SK-N-SH (cell line): ENCODE data around the gene SMC1B. TPM values are rescaled to one million over a fixed set of nuclear protein-coding genes. Genes with fewer than 3 reads are reported as not detected.

Experiments used
- CTCF ChIA-PET: fragments of 300-600, 350-600 bp; formaldehyde crosslinking; extraction: SDS; loops from one replicate; lab custom pipeline; 2021; lab: Yijun Ruan, JAX
- POLR2A ChIA-PET: fragments of 350-600 bp; sonication (Branson Sonifier 250); formaldehyde crosslinking; extraction: SDS; loops from one replicate; lab custom pipeline; 2020; ENCODE audit warnings: antibody characterized with exemption, inconsistent platforms; lab: Yijun Ruan, JAX
- DNase-seq: peaks from one replicate; pipeline ENCODE4 v3.0.0; 2012
- H2AFZ ChIP-seq: fragments of 200-600 bp; sonication (generic); 2 replicates; pipeline ENCODE4 v1.8.1; 2016; ENCODE audit warnings: antibody characterized with exemption, mild to moderate bottlenecking, low read depth
- H3F3A ChIP-seq: fragments of 200-600 bp; sonication (generic); replicated peaks from 2 replicates; pipeline ENCODE3; 2016; ENCODE audit warnings: antibody characterized with exemption, mild to moderate bottlenecking; ENCODE audit not compliant: insufficient read depth
- H3K27ac ChIP-seq, 2 experiments: fragments of 200-500 bp in 1 of 2; fragments of 200-600 bp in 1 of 2; sonication (Bioruptor generic) in 1 of 2; sonication (generic), shearing (Covaris generic) in 1 of 2; 2 replicates each; pipeline versions ENCODE4 v1.5.1 to v1.6.1; 2014 to 2016; ENCODE audit warnings: low read depth in 2 of 2, inconsistent platforms in 1 of 2, low read length in 1 of 2, mild to moderate bottlenecking in 1 of 2, mixed read lengths in 1 of 2
- H3K27me3 ChIP-seq: fragments of 200-600 bp; sonication (generic), shearing (Covaris generic); 2 replicates; pipeline ENCODE4 v1.6.1; 2016; ENCODE audit warnings: mixed run types; ENCODE audit not compliant: insufficient read depth
- H3K36me3 ChIP-seq, 2 experiments: fragments of 200-500 bp in 1 of 2; fragments of 200-600 bp in 1 of 2; sonication (Bioruptor generic) in 1 of 2; sonication (generic) in 1 of 2; replicated peaks in 1 of 2; 2 replicates each; pipeline versions ENCODE3 to v1.5.1; 2014 to 2016; ENCODE audit warnings: low read length in 1 of 2, mild to moderate bottlenecking in 1 of 2; ENCODE audit not compliant: insufficient read depth in 2 of 2, control insufficient read depth in 1 of 2
- H3K4me1 ChIP-seq, 2 experiments: fragments of 200-500 bp in 1 of 2; fragments of 200-600 bp in 1 of 2; sonication (Bioruptor generic) in 1 of 2; sonication (generic), shearing (Covaris generic) in 1 of 2; 2 replicates each; pipeline versions ENCODE4 v1.5.1 to v1.6.1; 2014 to 2016; ENCODE audit warnings: low read depth in 1 of 2, low read length in 1 of 2, mixed run types in 1 of 2; ENCODE audit not compliant: insufficient read depth in 2 of 2, control insufficient read depth in 1 of 2
- H3K4me2 ChIP-seq: fragments of 200-600 bp; sonication (generic), shearing (Covaris generic); 2 replicates; pipeline ENCODE4 v1.6.1; 2017; ENCODE audit warnings: mixed run types
- H3K4me3 ChIP-seq, 2 experiments: fragments of 200-500 bp in 1 of 2; fragments of 200-600 bp in 1 of 2; sonication (Bioruptor generic) in 1 of 2; sonication (generic), shearing (Covaris generic) in 1 of 2; 2 replicates each; pipeline versions ENCODE4 v1.5.1 to v1.8.1; 2014 to 2016; ENCODE audit warnings: low read depth in 2 of 2, inconsistent platforms in 1 of 2, low read length in 1 of 2, mild to moderate bottlenecking in 1 of 2, mixed read lengths in 1 of 2, moderate library complexity in 1 of 2
- H3K79me2 ChIP-seq: fragments of 200-600 bp; sonication (generic); 2 replicates; pipeline ENCODE4 v1.8.1; 2017; ENCODE audit warnings: mild to moderate bottlenecking; ENCODE audit not compliant: insufficient read depth
- H3K9ac ChIP-seq: fragments of 200-600 bp; sonication (generic); 2 replicates; pipeline ENCODE4 v1.6.1; 2017; ENCODE audit warnings: mixed run types
- H3K9me2 ChIP-seq: fragments of 200-600 bp; sonication (generic); 2 replicates; pipeline ENCODE4 v1.6.1; 2017; ENCODE audit warnings: mixed run types
- H3K9me3 ChIP-seq: fragments of 200-600 bp; sonication (generic); 2 replicates; pipeline ENCODE4 v1.6.1; 2017; ENCODE audit warnings: mixed run types, mild to moderate bottlenecking, moderate library complexity
- H4K20me1 ChIP-seq: fragments of 200-600 bp; sonication (generic); 2 replicates; pipeline ENCODE4 v1.6.1; 2017; ENCODE audit warnings: mild to moderate bottlenecking, mixed run types; ENCODE audit not compliant: insufficient read depth
- EZH2phosphoT487 ChIP-seq: fragments of 200-600 bp; sonication (generic); IDR thresholded peaks from 2 replicates; pipeline ENCODE4 v1.6.1; 2017; ENCODE audit warnings: low read depth, mixed run types, mild to moderate bottlenecking, antibody characterized with exemption, moderate library complexity, borderline replicate concordance
- IRF3 ChIP-seq: fragments of 150-350 bp; IDR thresholded peaks from 2 replicates; pipeline ENCODE4 v1.6.1; 2016; ENCODE audit warnings: mild to moderate bottlenecking, low read depth, low read length
- JUND ChIP-seq: IDR thresholded peaks from 2 replicates; pipeline ENCODE4 v1.4.0; 2012
- MEF2A ChIP-seq: IDR thresholded peaks from 2 replicates; pipeline ENCODE4 v1.4.0; 2012; ENCODE audit warnings: low read depth, borderline replicate concordance
- MXI1 ChIP-seq: IDR thresholded peaks from 2 replicates; pipeline ENCODE4 v1.6.1; 2012; ENCODE audit warnings: mild to moderate bottlenecking, low read depth, low read length, improper control_type of control experiment
- NFIC ChIP-seq: IDR thresholded peaks from 2 replicates; pipeline ENCODE4 v1.4.0; 2012; ENCODE audit warnings: borderline replicate concordance
- NRF1 ChIP-seq: IDR thresholded peaks from 2 replicates; pipeline ENCODE4 v1.6.1; 2012; ENCODE audit warnings: low read depth, mild to moderate bottlenecking, low read length
- RCOR1 ChIP-seq: fragments of 150-350 bp; IDR thresholded peaks from 2 replicates; pipeline ENCODE4 v1.6.1; 2017; ENCODE audit warnings: antibody characterized with exemption, low read length
- RXRA ChIP-seq: IDR thresholded peaks from 2 replicates; pipeline ENCODE4 v1.4.0; 2012; ENCODE audit warnings: low read depth, mild to moderate bottlenecking, borderline replicate concordance
- TCF12 ChIP-seq: IDR thresholded peaks from 2 replicates; pipeline ENCODE4 v1.4.0; 2012
- TEAD4 ChIP-seq: IDR thresholded peaks from 2 replicates; pipeline ENCODE4 v1.4.0; 2012; ENCODE audit warnings: mild to moderate bottlenecking, borderline replicate concordance; ENCODE audit not compliant: insufficient read depth
- YY1 ChIP-seq: IDR thresholded peaks from 2 replicates; pipeline ENCODE4 v1.4.0; 2012; ENCODE audit warnings: low read depth, mild to moderate bottlenecking
- WGBS: methylation state at CpG from one replicate; pipeline ENCODE4 v1.1.6; 2017; ENCODE audit warnings: low lambda C conversion rate; 5-methylcytosine and 5-hydroxymethylcytosine counted together
- polyA plus RNA-seq, 3 experiments: library from polyadenylated mRNA; depleted of rRNA; stranded (reverse); fragments of >200 nt; gene quantifications; 2 replicates each; pipeline ENCODE4 v1.2.3, GENCODE V29; 2012
- TF ChIP-seq, protein P1 (sequence below): IDR thresholded peaks from 2 replicates; pipeline ENCODE4 v1.6.1; 2012; ENCODE audit warnings: mild to moderate bottlenecking, low read depth, low read length, moderate library complexity
- TF ChIP-seq, protein P2 (sequence below): IDR thresholded peaks from 2 replicates; pipeline ENCODE4 v1.4.0; 2012; ENCODE audit warnings: low read depth

The SMC1B gene
- polyA plus RNA-seq, 1 of the 3 experiments (the other 2 are of a cell fraction): not detected

DNA sequence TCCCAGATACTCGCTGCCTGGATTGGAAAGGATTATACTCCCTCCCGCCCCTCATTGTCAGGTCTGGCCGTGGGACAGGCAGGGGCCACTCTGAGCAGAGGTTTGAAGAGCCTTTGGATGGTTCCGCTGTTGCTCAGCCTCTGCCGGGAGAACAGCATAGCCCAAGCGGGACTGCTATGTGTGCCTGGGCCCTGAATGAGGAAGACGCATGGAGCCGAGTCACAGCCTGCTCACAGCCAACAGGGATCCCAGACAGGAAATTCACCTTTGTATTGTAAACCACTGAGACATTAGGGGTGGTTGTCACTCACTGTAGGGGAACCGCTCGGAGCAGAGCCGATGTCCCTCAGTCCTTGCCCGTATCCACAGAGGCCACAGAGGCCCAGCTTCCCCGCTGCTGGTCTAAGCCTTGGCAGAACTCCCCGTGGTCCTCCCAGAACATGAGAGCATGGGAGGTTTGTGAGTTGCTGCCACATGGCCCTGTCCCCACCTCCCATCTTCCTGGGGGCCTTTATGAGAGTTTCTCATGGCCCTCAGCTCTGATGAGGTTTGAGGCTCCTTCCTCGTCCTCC, 114.4 kb downstream of the SMC1B start:
- TF ChIP-seq IRF3: no peak
- Histone ChIP-seq H3K27ac (no peak overlapping the region), H3K9me2 (no peaks in the 10 kb centered on the region), H3K36me3 (no peaks in the 10 kb centered on the region), H3K9ac (no peak overlapping the region), H4K20me1 (no peaks in the 10 kb centered on the region), H3K4me1 (no peaks in the 10 kb centered on the region), H3K79me2 (no peaks in the 10 kb centered on the region), H3K4me3 (no peak overlapping the region), H3F3A (peaks cover 5% of the 10 kb centered on the region), H2AFZ (no peak overlapping the region), H3K4me2 (no peak overlapping the region), H3K27me3 (no peaks in the 10 kb centered on the region), H3K9me3 (no peaks in the 10 kb centered on the region)
- POLR2A ChIA-PET: no interaction called here
- WGBS: 90% methylated on average over 9 of the region's 15 CpGs
- CTCF ChIA-PET: interaction anchor here (1.3 kb wide), 1 partner anchor 10 kb away, joined by 3 read pairs; the partner anchor contains the start of gene FAM118A
- no peak for DNase-seq

DNA sequence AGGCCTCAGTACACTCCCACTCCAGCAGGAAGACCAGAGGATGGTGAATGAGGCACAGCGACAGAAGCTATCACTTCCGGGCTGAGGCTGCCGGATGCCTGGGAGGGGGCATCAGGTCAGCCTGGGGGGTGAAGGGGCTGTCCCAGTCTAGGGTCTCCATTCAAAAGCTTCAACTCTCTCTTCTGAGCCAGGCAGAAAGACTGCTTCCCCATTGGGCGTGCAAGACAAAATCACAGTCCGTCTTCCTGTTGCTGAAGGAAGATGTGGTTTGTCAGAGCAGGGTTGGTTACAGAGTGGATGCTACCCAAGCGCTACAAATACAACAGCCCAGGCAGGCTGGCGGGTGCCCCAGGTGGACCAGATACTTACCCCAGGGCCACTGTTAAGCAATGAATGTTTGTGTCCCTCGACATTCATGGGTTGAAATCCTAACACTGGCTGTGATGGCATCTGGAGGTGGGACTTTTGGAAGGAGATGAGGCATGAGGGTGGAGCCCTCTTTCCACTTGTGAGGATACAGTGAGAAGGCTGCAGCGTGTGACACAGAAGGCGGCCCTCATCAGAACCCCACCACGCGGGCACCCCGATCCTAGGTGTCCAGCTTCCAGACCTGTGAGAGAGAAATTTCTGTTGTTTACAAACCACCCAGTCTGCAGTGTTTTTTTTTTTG, 116.6 kb downstream of the SMC1B start:
- H3K4me1 ChIP-seq: no peaks in the 10 kb centered on the region
- H3K79me2 ChIP-seq: no peaks in the 10 kb centered on the region
- H3K36me3 ChIP-seq: no peaks in the 10 kb centered on the region
- H2AFZ ChIP-seq: no peak overlapping the region
- no peaks in the 10 kb centered on the region for H3K9me3 ChIP-seq
- no peaks in the 10 kb centered on the region for H4K20me1 ChIP-seq
- H3K9ac ChIP-seq: no peak overlapping the region
- POLR2A ChIA-PET: no interaction called here
- 90% methylated on average over 9 of the region's 13 CpGs for WGBS
- H3K27me3 ChIP-seq: no peaks in the 10 kb centered on the region
- H3K4me2 ChIP-seq: no peak overlapping the region
- TF ChIP-seq IRF3 (no peak), RCOR1 (no peak), TCF12 (no peak), EZH2phosphoT487 (no peak), NFIC (no peak), YY1 (no peak), NRF1 (no peak), TEAD4 (no peak), JUND (no peak), RXRA (no peak), MXI1 (no peak), MEF2A (no peak)
- TF ChIP-seq, protein P1, sequence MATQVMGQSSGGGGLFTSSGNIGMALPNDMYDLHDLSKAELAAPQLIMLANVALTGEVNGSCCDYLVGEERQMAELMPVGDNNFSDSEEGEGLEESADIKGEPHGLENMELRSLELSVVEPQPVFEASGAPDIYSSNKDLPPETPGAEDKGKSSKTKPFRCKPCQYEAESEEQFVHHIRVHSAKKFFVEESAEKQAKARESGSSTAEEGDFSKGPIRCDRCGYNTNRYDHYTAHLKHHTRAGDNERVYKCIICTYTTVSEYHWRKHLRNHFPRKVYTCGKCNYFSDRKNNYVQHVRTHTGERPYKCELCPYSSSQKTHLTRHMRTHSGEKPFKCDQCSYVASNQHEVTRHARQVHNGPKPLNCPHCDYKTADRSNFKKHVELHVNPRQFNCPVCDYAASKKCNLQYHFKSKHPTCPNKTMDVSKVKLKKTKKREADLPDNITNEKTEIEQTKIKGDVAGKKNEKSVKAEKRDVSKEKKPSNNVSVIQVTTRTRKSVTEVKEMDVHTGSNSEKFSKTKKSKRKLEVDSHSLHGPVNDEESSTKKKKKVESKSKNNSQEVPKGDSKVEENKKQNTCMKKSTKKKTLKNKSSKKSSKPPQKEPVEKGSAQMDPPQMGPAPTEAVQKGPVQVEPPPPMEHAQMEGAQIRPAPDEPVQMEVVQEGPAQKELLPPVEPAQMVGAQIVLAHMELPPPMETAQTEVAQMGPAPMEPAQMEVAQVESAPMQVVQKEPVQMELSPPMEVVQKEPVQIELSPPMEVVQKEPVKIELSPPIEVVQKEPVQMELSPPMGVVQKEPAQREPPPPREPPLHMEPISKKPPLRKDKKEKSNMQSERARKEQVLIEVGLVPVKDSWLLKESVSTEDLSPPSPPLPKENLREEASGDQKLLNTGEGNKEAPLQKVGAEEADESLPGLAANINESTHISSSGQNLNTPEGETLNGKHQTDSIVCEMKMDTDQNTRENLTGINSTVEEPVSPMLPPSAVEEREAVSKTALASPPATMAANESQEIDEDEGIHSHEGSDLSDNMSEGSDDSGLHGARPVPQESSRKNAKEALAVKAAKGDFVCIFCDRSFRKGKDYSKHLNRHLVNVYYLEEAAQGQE: no peak
- TF ChIP-seq, protein P2, sequence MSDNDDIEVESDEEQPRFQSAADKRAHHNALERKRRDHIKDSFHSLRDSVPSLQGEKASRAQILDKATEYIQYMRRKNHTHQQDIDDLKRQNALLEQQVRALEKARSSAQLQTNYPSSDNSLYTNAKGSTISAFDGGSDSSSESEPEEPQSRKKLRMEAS: no peak
- no peak overlapping the region for H3K27ac ChIP-seq
- CTCF ChIA-PET: interaction anchor here (0.6 to 1.4 kb wide), 2 partner anchors 14 to 21 kb away, joined by 3 to 4 read pairs; no protein-coding TSS in a partner anchor
- no peak overlapping the region for H3K4me3 ChIP-seq
- H3K9me2 ChIP-seq: no peaks in the 10 kb centered on the region
- no peak for DNase-seq
- H3F3A ChIP-seq: peaks cover 2% of the 10 kb centered on the region
